DMS 273 treated with DMSO at 0.1 percent for 48 hours (cell line): ENCODE data around the gene PDE4D.
"Not testable (repeated sequence)": the region's sequence is repeated elsewhere in the genome, so short reads cannot be mapped to it uniquely, and the experiment has no call there.

Source experiments
- DNase-seq: peaks from one replicate; lab custom pipeline; 2025; lab: John Stamatoyannopoulos, UW

The PDE4D gene

GRCh38 chr5:59607138-59607765, 286.3 kb downstream of the PDE4D start:
- DNase-seq, result no peak

- no peak for DNase-seq
Measured at GRCh38 chr5:59605915-59606314, 287.6 kb downstream of the PDE4D start.

GRCh38 chr5:59604111-59604510, 289.4 kb downstream of the PDE4D start:
- DNase-seq, result no peak

- no peak for DNase-seq
Measured at GRCh38 chr5:59600998-59601397, 292.5 kb downstream of the PDE4D start.

- DNase-seq, result no peak
Measured at GRCh38 chr5:59600153-59600552, 293.4 kb downstream of the PDE4D start.

- no peak for DNase-seq
Measured at GRCh38 chr5:59599729-59600128, 293.8 kb downstream of the PDE4D start.

- DNase-seq, result peak; percentile 50
Measured at GRCh38 chr5:59598547-59598874, 295.0 kb downstream of the PDE4D start.

- peak; percentile 50 for DNase-seq
Measured at GRCh38 chr5:59597690-59598546, 295.6 kb downstream of the PDE4D start.

GRCh38 chr5:59596586-59597350, 296.8 kb downstream of the PDE4D start:
- no peak for DNase-seq

- DNase-seq, result not testable (repeated sequence)
Measured at GRCh38 chr5:59594118-59594517, 299.4 kb downstream of the PDE4D start.

GRCh38 chr5:59593439-59594007, 300.0 kb downstream of the PDE4D start:
- no peak for DNase-seq

GRCh38 chr5:59592101-59592500, 301.4 kb downstream of the PDE4D start:
- no peak for DNase-seq

GRCh38 chr5:59591162-59591561, 302.4 kb downstream of the PDE4D start:
- no peak for DNase-seq

GRCh38 chr5:59588922-59589321, 304.6 kb downstream of the PDE4D start:
- no peak for DNase-seq

GRCh38 chr5:59587489-59588337, 305.8 kb downstream of the PDE4D start:
- DNase-seq, result peak; percentile 41

- DNase-seq, result no peak
Measured at GRCh38 chr5:59586841-59587240, 306.7 kb downstream of the PDE4D start.

GRCh38 chr5:59584858-59585846, 308.4 kb downstream of the PDE4D start:
- DNase-seq, result no peak

GRCh38 chr5:59583810-59584562, 309.5 kb downstream of the PDE4D start:
- DNase-seq, result no peak

GRCh38 chr5:59583151-59583809, 310.2 kb downstream of the PDE4D start:
- no peak for DNase-seq
